Right lobe of liver (tissue), 4 donors: ENCODE results near the gene GRIP1.

ENCODE experiments used
- POLR2A ChIP-seq: fragments of 450-650 bp; IDR thresholded peaks from one replicate; pipeline ENCODE4 v1.6.1; 2017; ENCODE audit warnings: antibody characterized with exemption, mild to moderate bottlenecking
- TF ChIP-seq, protein P1 (sequence below), 4 donors: fragments of 200-600 bp in 3 of 4; fragments of 450-650 bp in 1 of 4; IDR thresholded peaks; one replicate each; pipeline versions ENCODE4 v1.5.1 to v1.8.0; 2016 to 2022; ENCODE audit warnings: antibody characterized with exemption in 4 of 4, mild to moderate bottlenecking in 2 of 4
- donor health status: DM: no; HTN: no; CAD: no.
- donor health status: DM: no; HTN: no; CAD: no.
- donor health status: DM: no; HTN: yes; CAD: no.

DNA sequence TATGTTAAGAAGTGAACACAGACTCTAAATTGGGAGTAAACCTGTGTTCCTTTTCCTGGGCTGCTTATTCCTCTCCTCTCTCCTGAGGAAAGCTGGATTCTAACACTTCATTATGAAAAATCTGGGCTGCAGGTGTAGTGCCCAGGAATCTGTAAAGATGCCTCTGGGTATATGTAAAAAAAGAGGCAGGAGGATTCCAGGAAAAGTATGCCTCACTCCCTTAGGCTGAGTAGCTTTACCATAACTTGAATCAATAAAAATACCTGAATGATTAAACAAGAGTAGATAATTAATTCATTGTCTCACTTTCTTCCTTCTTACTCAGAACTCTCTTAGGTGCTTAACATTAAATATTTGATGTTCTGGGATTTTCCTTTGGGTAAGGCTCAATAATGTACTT lies 185.1 kb downstream of the GRIP1 start:
- TF ChIP-seq, protein P1, sequence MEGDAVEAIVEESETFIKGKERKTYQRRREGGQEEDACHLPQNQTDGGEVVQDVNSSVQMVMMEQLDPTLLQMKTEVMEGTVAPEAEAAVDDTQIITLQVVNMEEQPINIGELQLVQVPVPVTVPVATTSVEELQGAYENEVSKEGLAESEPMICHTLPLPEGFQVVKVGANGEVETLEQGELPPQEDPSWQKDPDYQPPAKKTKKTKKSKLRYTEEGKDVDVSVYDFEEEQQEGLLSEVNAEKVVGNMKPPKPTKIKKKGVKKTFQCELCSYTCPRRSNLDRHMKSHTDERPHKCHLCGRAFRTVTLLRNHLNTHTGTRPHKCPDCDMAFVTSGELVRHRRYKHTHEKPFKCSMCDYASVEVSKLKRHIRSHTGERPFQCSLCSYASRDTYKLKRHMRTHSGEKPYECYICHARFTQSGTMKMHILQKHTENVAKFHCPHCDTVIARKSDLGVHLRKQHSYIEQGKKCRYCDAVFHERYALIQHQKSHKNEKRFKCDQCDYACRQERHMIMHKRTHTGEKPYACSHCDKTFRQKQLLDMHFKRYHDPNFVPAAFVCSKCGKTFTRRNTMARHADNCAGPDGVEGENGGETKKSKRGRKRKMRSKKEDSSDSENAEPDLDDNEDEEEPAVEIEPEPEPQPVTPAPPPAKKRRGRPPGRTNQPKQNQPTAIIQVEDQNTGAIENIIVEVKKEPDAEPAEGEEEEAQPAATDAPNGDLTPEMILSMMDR (IDR thresholded peaks at IDR 0.05), result no peak
- TF ChIP-seq POLR2A, result no peak
